Mammary epithelial cell (primary cell): ENCODE results near the gene CUX1.

Source experiments
- EZH2 ChIP-seq: IDR thresholded peaks from 2 replicates; pipeline ENCODE4 v1.6.1; 2012; ENCODE audit warnings: low read length, inconsistent platforms, borderline replicate concordance
- TF ChIP-seq, protein P1 (sequence below), 2 donors: IDR thresholded peaks in 1 of 2; conservative IDR thresholded peaks in 1 of 2; 2 replicates each; pipeline ENCODE4 v1.5.1; 2011 to 2012; ENCODE audit warnings: inconsistent platforms in 2 of 2, low read length in 2 of 2, mild to moderate bottlenecking in 2 of 2, control low read depth in 1 of 2, low read depth in 1 of 2; ENCODE audit not compliant: insufficient read depth in 1 of 2; ENCODE audit errors: extremely low read depth in 1 of 2

DNA sequence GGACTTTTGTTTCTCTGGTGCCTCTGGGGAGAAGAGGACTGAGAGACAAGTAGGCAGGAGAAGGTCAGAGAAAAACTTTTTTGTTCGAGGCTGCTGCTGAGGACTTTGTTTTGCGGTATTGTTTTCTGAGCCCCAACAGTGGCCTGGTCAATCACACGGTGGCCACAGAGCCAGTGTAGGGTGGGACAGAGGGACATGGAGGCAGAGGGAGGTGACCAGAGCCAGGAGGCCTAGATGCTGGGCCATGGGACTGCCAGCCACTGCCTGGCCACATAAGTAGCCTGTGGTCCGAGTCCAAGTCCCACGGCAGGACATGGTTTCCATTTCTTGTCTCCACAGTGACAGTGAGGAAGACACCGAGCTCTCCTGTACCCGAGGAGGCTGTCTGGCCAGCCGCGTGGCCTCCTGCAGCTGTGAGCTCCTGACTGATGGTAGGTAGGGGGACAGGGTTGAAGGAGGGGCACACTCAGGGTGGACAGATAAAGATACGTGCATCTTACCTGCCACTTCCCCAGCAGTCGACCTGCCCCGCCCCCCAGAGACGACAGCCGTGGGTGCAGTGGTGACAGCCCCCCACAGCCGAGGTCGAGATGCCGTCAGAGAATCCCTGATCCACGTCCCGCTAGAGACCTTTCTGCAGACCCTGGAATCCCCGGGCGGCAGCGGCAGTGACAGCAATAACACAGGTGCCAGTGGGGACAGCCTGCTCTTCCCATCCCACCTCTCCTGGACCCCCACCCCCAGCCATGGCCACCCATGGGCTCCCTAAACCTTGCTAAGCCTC, 496.8 kb downstream of the CUX1 start:
- TF ChIP-seq, protein P1, sequence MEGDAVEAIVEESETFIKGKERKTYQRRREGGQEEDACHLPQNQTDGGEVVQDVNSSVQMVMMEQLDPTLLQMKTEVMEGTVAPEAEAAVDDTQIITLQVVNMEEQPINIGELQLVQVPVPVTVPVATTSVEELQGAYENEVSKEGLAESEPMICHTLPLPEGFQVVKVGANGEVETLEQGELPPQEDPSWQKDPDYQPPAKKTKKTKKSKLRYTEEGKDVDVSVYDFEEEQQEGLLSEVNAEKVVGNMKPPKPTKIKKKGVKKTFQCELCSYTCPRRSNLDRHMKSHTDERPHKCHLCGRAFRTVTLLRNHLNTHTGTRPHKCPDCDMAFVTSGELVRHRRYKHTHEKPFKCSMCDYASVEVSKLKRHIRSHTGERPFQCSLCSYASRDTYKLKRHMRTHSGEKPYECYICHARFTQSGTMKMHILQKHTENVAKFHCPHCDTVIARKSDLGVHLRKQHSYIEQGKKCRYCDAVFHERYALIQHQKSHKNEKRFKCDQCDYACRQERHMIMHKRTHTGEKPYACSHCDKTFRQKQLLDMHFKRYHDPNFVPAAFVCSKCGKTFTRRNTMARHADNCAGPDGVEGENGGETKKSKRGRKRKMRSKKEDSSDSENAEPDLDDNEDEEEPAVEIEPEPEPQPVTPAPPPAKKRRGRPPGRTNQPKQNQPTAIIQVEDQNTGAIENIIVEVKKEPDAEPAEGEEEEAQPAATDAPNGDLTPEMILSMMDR (conservative IDR thresholded peaks at IDR 0.05 in 1 of 2, IDR thresholded peaks at IDR 0.05 in 1 of 2; ENCODE audit: extremely low read depth in 1 of 2, insufficient read depth in 1 of 2, low read depth in 1 of 2, low read length in 2 of 2) = no peak
- TF ChIP-seq EZH2 = no peak
